AG09319 (cell line): ENCODE measurements around the gene PAK1IP1.
"Not testable (repeated sequence)": the region's sequence is repeated elsewhere in the genome, so short reads cannot be mapped to it uniquely, and the experiment has no call there.

Experiments
- DNase-seq: peaks from one replicate; pipeline ENCODE4 v3.0.0-alpha.2; 2010; ENCODE audit warnings: low read depth; ENCODE audit errors: extremely low read depth
- TF ChIP-seq, protein P1 (sequence below): IDR thresholded peaks from 2 replicates; pipeline ENCODE4 v1.5.1; 2011; ENCODE audit warnings: low read depth, mild to moderate bottlenecking, inconsistent platforms, low read length, moderate library complexity

Gene PAK1IP1

GRCh38 chr6:10733151-10733715 is 38.5 kb downstream of the PAK1IP1 start:
- DNase-seq: no peak
- TF ChIP-seq, protein P1, sequence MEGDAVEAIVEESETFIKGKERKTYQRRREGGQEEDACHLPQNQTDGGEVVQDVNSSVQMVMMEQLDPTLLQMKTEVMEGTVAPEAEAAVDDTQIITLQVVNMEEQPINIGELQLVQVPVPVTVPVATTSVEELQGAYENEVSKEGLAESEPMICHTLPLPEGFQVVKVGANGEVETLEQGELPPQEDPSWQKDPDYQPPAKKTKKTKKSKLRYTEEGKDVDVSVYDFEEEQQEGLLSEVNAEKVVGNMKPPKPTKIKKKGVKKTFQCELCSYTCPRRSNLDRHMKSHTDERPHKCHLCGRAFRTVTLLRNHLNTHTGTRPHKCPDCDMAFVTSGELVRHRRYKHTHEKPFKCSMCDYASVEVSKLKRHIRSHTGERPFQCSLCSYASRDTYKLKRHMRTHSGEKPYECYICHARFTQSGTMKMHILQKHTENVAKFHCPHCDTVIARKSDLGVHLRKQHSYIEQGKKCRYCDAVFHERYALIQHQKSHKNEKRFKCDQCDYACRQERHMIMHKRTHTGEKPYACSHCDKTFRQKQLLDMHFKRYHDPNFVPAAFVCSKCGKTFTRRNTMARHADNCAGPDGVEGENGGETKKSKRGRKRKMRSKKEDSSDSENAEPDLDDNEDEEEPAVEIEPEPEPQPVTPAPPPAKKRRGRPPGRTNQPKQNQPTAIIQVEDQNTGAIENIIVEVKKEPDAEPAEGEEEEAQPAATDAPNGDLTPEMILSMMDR: no peak

DNA sequence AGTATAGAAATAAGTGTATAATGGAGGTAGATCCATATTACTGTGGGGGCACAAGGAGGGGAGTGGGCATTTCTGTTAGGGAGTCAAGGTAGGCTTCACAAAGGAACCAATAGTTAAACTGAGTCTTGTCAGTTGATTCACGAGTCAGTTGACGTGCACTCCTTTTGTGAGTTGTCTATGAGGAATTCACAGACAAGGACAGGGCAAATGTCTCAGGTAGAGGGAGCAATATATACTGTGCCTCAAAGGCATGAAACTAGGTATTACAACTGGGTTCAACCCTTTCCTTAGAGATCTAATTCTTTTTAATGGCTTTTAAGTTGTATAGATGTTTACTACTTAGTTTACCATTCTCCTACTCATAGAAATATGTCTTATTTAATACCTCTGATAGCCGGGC is 39.1 kb downstream of the PAK1IP1 start:
- no peak for DNase-seq
- TF ChIP-seq, protein P1: no peak

DNA sequence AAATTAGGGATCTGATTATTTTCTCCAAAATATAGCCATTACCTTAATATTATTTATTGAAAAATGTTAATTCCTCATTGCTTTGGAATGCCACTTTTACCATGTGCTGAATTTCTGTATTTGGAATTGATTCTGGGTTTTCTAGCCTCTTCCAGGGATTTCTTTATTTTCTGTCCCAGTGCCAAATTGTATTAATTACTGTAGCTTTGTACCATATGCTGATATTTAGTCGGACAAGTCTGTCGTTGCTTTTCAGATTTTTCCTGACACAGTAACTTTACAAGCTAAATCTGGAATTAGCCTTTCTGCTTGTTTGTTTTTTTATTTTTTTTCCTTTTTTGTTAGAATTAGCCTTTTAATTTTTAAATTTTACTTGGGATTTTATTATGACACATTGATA is 42.0 kb downstream of the PAK1IP1 start:
- TF ChIP-seq, protein P1: no peak
- DNase-seq: no peak

- TF ChIP-seq, protein P1: no peak
- DNase-seq: no peak
Observed at GRCh38 chr6:10740061-10740460, 45.3 kb downstream of the PAK1IP1 start.

GRCh38 chr6:10741643-10742042 is 46.9 kb downstream of the PAK1IP1 start:
- not testable (repeated sequence) for DNase-seq

DNA sequence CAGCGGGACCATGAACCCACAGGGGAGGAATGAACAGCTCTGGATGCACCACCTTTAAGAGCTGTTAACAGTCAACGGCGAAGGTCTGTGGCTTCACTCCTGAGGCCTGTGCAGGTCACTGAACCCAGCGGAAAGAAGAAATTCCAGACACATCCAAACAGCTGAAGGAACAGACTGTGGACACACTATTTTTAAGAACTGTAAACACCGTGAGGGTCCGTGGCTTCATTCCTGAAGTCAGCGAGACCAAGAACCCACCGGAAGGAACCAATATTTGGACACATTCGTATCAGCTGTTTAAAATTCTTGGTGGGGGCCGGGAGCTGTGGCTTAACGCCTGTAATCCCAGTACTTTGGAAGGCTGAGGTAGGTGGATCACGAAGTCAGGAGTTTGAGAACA is 47.5 kb downstream of the PAK1IP1 start:
- DNase-seq: no peak
- TF ChIP-seq, protein P1: no peak

DNA sequence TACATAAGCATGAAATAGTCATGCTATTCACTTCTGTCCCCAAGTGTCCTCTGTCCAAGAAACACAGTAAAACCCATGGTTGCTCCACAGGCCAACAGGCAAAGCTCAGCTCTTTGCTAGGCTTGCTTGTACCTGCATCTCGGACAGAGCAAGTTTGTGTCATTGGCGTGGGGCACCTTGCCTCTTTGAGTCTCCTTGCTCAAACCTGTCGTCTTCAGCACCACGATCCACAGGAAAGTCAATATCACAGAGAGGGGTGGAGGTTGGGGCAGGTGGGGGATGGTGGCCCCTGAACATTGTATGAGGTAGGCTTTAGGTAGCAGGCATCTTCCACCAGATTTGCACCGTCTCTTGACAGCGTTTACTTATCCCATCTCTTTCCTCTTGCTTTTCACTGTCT is 48.7 kb downstream of the PAK1IP1 start:
- TF ChIP-seq, protein P1: no peak
- DNase-seq: no peak

GRCh38 chr6:10745116-10745515 is 50.3 kb downstream of the PAK1IP1 start:
- DNase-seq: no peak
- TF ChIP-seq, protein P1: no peak
